Head of caudate nucleus (tissue), 42 donors: Measurements from ENCODE around the gene ANKRD12.

Experiments
- DNase-seq, 42 donors: peaks; one replicate each; pipeline versions ENCODE4 v3.0.0 to v3.0.0-alpha.2; 2020 to 2021; ENCODE audit warnings: mixed read lengths in 7 of 42
- intact Hi-C: fragments of 100-400 bp; cut with DNase I; formaldehyde crosslinking; loops from one replicate; pipeline ENCODE4 v1.15.0; 2022

ANKRD12 gene

DNA sequence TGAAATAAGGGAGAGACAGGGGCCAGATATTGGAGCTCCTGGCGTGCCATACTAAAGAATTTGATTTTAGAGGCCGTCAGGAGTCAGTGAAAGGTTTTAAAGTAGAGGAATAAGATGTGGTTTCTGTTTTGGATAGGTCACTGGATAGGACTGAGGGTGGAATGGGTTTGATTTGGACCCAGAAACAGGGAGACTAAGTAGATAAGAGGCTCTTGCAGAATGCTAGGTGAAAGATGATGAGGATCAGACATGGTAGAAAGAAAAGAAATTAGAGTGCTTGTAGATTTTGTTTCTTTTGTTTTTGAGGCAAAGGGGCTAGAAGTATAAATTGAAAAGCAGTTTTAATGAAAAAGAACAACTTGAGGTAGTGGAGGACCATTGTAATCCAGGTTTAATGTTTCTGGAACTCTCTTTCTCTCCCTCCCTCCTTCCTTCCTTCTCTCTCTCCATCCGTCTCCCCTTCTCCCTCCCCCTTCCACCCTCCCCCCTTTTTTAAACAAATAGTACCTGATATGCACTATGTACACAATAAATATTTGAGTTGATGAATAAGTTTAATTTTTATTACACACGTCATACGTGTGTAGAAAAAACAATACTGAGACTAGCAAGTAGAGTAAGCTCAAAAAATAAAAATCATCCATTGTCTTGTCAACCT, 32.2 kb upstream of the ANKRD12 start:
- no peak for DNase-seq
- intact Hi-C loops, result loop anchor here (10.0 kb wide), 1 partner anchor 510 kb away; the partner anchor contains the start of gene PPP4R1

GRCh38 chr18:9105420-9105819, 31.2 kb upstream of the ANKRD12 start:
- DNase-seq, result no peak
- intact Hi-C loops, result loop anchor here (10.0 kb wide), 1 partner anchor 509 kb away; the partner anchor contains the start of gene PPP4R1

- DNase-seq, result no peak
- intact Hi-C loops, result loop anchor here (10.0 kb wide), 1 partner anchor 509 kb away; the partner anchor contains the start of gene PPP4R1
Measured at GRCh38 chr18:9106094-9106493, 30.5 kb upstream of the ANKRD12 start.

DNA sequence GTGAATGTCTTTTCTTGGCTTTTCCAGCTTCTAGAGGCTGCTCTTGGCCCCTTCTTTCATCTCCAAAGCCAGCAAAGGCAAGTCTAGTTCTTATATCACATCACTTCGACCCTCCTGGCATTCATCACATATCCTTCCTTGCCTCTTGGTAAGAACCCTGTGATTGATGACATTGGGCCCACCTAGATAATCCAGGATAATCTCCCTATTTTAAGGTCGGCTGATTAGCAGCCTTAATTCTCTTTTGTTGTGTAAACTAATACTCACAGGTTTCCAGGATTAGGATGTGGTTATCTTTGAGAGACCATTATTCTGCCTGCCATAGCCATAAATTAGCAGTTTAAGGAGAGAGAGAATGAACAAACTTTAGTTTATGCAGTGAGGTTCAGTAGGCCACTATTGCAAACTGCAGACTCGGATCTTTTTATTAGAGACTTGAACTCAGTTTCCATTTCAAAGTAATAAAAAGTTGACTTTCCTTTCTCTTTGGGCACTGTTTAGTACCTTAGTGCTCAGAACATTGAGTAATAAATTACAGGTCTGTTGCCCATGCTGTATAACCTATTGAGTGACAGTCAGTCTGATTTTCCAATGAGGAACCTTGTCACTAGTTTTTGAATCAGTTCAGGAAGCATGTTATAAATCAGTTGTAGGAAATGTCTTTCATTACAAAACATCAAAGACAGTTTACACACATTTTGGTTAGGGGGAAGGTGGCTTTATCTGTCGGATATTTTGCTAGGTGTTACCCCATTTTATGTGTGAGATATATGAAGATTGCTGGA, 29.6 kb upstream of the ANKRD12 start:
- intact Hi-C loops, result loop anchor here (10.0 kb wide), 1 partner anchor 508 kb away; the partner anchor contains the start of gene PPP4R1
- DNase-seq, result no peak

- DNase-seq, result no peak
- intact Hi-C loops, result loop anchor here (10.0 kb wide), 1 partner anchor 506 kb away; the partner anchor contains the start of gene PPP4R1
Measured at GRCh38 chr18:9108911-9109310, 27.7 kb upstream of the ANKRD12 start.

DNA sequence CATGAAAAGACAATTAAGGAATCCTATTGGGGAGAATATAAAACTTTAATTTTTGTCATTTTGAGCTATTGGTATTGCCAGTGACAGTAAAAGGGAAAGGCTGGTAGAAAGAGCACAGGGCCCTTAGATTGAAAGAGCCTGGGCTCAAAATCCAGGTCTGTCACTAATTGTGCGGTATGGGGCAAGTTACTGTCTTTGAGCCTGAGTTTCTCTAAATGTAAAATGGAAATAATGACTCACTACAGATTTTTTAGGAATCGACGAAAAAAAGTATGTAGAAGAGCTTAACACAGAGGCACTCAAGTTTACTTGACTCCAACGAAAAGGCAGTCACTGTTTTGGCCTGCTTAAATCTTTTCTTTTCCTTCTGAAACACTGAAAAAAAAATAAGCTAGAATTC, 27.1 kb upstream of the ANKRD12 start:
- intact Hi-C loops, result loop anchor here (10.0 kb wide), 1 partner anchor 505 kb away; the partner anchor contains the start of gene PPP4R1
- DNase-seq, result no peak

- intact Hi-C loops, result no loop called here
Measured at GRCh38 chr18:9113468-9114149, 23.0 kb upstream of the ANKRD12 start.

DNA sequence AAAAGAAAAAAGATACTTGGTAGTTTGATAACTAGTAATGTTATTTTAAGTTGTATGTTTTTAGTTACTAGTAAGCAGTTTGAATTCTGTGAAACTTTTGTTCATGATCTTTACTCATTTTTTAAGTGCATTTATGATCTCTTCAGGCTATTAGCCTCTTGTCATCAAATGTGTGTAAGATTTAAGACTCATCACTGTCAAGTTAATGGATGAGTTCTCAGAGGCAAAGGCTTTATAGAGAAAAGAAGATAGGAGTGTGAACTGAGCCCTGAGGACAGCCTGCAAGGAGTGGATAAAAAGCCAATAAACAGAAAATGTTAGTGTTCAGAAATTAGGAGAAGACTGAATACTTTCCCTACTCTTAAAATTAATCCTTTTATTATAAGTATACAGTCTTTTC, 20.6 kb upstream of the ANKRD12 start:
- intact Hi-C loops, result no loop called here

More at GRCh38 chr18:9113468-9114149, 23.0 kb upstream of the ANKRD12 start:
- DNase-seq, result no peak

DNA sequence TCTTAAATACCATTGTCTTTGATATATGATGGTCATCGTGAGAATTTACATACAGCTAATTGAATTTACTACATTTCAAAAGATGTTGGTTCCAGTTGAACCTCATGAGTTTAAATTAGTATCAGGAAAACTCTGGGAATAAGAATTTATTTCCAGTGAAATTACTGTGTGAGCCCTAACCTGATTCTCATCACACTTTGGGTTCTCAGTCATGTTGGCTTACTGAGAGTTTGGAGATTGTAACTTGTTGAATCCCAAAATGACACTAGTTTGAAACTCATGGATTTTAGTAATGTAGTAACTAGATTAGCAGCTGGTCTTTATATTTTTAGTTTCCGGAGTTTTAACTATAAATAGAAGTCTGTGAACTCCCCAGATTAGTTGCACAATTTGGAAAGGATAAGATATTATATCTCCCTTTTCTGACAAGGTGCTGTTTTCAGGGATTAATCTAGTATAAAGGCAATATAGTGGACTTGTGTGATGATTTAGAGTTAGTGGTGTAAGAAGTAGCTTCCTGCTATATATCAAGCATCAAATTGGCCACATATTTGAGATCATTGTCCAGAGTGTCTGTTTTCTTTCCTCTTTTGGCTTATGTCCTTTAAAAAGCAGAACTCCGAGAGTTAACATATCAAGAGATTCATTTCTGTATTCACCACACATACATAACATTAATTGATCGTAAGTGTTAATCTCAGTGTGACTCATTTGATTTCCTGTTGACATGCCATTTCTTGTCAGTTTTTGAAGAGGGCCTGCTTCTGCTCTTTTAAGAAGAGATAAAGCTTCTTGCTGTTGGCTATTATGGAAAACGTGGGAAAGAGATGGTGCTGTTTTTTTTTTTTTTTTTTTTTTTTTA, 18.4 kb upstream of the ANKRD12 start:
- intact Hi-C loops, result no loop called here
- DNase-seq, result no peak

More for the DNA sequence above, 20.6 kb upstream of the ANKRD12 start:
- DNase-seq, result no peak

- intact Hi-C loops, result no loop called here
- no peak for DNase-seq
Measured at GRCh38 chr18:9120796-9121195, 15.8 kb upstream of the ANKRD12 start.

DNA sequence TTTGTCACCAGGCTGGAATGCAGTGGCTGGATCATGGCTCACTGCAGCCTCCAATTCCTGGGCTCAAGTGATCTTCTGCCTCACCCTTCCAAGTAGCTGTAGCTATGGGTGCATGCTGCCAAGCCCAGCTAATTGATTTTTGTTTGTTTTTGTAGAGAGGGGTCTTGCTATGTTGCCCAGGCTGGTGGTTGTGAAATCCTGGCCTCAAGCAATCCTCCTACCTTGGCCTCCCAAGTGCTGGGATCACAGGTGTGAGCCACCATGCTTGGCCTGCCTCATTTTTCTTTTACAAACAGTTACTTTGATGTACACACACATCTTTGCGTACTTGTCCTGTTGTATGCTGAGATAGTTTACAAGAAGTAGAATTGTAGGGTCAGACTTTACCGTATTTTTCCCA, 13.1 kb upstream of the ANKRD12 start:
- no peak for DNase-seq

DNA sequence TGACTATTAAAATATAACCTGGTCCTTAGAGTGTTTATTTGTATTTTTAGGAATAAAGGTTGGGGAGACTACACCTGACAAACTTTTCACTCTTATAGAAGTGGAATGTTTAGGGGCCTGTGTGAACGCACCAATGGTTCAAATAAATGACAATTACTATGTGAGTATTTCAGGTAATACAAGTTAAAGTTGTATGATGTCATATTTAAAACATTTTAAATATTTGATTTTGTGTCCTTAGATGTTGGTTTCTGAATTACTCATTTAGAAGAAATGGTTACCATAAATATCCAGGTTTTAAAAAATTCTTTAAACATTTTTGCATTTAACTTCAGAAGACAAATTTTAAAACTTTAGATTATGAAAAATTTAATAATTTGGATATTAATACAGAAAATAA, 11.8 kb upstream of the ANKRD12 start:
- no peak for DNase-seq
- intact Hi-C loops, result no loop called here

More for the DNA sequence above, 13.1 kb upstream of the ANKRD12 start:
- intact Hi-C loops, result no loop called here

- intact Hi-C loops, result no loop called here
- no peak for DNase-seq
Measured at GRCh38 chr18:9126337-9126736, 10.2 kb upstream of the ANKRD12 start.

GRCh38 chr18:9130195-9130594, 6.4 kb upstream of the ANKRD12 start:
- no peak for DNase-seq
- intact Hi-C loops, result loop anchor here (10.0 kb wide), 2 partner anchors 425 to 485 kb away; partner anchors contain the start of genes MTCL1 and PPP4R1

- DNase-seq, result no peak
- intact Hi-C loops, result loop anchor here (10.0 kb wide), 2 partner anchors 426 to 484 kb away; partner anchors contain the start of genes MTCL1 and PPP4R1
Measured at GRCh38 chr18:9130806-9131205, 5.8 kb upstream of the ANKRD12 start.

DNA sequence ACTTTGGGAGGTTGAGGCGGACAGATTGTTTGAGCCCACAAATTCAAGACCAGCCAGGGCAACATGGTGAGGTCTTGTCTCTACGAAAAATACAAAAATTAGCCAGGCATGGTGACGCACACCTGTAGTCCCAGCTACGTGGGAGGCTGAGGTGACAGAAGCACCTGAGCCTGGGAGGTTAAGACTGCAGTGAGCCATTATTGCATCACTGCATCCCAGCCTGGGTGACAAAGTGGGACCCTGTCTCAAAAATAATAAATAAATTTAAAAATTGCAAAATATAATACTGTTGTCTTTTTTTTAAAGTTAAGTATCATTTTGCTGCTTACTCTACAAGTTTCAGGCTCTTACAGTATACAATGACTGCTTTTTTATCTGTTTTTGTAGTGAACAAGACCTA, 4.0 kb upstream of the ANKRD12 start:
- no peak for DNase-seq
- intact Hi-C loops, result loop anchor here (10.0 kb wide), 2 partner anchors 428 to 482 kb away; partner anchors contain the start of genes MTCL1 and PPP4R1

DNA sequence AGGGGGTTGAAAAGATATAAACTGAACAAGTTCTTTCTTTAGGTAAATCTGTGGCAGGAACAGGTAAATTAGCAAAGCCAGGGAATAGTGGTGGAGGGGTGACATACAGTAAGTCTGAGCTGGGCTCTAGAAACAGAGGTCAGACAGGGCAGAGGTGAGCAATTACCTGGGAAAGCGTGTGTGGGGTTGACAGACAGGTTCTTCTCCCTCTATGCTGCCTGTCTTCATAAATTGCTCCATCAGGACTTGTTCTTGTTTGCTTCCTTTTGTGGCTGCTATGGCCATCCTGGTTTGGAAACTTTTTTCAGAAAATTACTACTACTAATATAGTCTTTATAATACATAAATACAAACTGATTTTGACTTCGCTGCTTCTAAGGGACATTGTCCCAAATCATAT, 3.4 kb upstream of the ANKRD12 start:
- intact Hi-C loops, result loop anchor here (10.0 kb wide), 2 partner anchors 428 to 482 kb away; partner anchors contain the start of genes MTCL1 and PPP4R1
- DNase-seq, result no peak
